GM18870 (cell line): Measurements from ENCODE around the gene DDC.
A peak's percentile ranks its signal among the peaks of the same experiment; 100 is the strongest.

Source experiments
- ATAC-seq: cut with Tn5 transposase; IDR thresholded peaks from one replicate; pipeline ENCODE4 v1.9.1; 2021; ENCODE audit warnings: moderate library complexity; ENCODE audit not compliant: unreplicated experiment

The DDC gene

GRCh38 chr7:50418526-50419290, 146.5 kb downstream of the DDC start:
- ATAC-seq, result no peak

DNA sequence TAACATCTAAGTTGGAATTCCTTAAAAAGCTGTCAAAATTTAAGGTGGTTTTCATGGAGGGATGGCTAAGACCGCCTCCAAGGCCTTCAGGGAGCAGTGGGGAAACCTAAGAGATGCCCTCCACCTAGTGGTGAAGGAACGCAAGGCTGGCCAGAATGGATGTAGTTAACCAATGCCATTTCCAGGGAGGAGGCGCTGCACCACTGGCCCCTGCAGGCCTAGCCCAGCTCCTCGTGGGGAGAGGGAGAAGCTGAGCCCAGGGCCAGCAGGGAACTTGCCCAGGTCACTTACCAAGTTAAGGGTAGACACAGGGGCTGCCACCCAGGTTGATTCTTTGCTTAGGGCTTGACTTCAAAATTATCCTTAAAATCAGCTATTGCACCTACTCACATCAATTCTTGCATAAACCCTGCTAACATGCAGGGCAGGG, 147.1 kb downstream of the DDC start:
- ATAC-seq, result peak; percentile 87

DNA sequence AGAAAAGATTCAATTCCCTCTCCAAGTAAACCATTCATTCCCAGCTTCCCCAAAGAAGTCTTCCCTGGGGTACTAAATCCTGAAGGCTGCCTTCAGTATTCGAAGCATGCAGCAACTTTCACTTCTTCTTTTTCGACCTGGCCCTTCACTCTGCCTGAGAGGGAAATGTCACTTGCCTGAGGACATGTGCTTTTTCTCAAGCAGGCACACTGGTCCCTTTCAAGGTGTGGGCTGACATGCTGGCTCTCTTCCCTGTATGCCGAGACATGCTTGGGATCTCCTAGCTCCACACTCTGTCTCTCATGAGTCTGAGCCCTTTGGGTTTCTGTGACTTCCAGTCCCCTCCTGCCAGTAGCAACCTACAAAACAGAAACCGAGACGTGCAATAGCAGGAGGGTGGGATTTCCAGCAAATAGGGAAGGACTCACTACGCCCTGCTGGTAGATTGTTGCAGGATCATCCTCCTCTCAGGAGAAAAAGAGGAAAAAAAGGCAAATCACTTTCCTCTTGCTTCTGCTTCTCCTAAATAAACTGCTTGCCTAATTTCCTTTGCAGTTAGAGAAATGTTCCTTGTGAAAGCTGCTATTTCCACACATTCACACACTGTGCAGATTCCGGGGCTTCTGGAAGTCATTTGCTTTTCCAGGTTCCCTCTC, 148.6 kb downstream of the DDC start:
- ATAC-seq, result peak; percentile 86

DNA sequence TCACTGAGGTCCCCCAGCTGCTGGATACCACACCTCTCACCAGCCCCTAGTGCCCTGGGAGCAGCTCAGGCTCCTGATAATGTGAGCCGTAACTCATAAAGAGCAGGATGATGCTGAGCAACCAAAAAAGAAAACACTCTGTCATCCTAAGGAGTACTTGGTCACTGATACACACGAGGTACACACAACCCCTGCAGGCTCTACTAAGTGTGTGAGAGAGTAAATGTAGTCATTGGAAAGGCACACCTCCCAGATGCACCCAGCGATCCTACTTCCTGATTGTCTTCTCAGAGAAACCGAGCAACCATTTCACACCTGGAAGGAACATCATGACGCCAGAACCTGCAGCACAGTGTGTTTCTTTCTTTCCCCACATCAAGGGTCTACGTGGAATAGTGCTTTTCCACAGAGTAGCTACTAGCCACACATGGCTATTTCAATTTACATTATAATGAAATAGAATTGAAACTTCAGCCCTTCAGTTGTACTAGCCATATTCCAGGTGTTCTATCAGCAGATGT, 149.3 kb downstream of the DDC start:
- no peak for ATAC-seq

DNA sequence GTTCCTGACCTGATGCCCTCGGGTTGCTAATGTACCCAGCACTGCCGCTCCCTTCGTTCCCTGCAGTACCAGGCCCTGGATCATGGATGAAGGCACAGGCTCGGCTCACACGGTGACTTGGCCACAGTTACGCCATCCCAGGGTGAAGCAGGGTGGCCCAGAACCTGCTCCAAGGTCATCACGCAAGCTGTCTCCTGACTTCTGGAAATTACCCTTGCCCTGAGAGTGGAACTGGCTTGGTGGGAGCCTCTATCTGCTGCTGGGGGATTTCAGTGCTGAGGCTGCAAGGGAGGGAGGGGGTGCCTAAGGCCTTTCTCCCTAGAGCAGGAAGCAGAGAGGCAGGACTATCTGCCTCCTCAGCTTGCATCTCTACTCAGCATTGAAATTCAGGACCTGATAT, 151.6 kb downstream of the DDC start:
- no peak for ATAC-seq

DNA sequence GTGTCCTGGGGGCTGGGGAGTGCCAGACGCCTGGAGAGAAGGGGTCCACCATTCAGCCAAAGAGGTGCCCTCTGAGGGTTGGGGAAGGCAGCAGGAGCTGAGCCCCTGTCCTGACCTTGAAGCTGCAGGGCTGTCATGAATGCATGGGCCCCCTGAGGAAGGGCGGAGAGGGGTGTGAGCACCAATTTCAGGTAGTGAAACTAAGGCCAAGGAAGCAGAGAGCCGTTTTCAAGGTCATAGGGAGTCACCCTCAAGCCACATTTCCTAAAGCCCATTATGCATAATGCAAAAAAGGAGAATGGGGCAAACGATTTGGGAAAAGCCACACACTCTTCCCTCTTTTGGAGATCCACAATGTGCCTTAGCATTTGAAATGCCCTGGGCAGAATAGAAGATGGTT, 152.2 kb downstream of the DDC start:
- ATAC-seq, result no peak

- ATAC-seq, result no peak
Measured at GRCh38 chr7:50411332-50411731, 153.9 kb downstream of the DDC start.

DNA sequence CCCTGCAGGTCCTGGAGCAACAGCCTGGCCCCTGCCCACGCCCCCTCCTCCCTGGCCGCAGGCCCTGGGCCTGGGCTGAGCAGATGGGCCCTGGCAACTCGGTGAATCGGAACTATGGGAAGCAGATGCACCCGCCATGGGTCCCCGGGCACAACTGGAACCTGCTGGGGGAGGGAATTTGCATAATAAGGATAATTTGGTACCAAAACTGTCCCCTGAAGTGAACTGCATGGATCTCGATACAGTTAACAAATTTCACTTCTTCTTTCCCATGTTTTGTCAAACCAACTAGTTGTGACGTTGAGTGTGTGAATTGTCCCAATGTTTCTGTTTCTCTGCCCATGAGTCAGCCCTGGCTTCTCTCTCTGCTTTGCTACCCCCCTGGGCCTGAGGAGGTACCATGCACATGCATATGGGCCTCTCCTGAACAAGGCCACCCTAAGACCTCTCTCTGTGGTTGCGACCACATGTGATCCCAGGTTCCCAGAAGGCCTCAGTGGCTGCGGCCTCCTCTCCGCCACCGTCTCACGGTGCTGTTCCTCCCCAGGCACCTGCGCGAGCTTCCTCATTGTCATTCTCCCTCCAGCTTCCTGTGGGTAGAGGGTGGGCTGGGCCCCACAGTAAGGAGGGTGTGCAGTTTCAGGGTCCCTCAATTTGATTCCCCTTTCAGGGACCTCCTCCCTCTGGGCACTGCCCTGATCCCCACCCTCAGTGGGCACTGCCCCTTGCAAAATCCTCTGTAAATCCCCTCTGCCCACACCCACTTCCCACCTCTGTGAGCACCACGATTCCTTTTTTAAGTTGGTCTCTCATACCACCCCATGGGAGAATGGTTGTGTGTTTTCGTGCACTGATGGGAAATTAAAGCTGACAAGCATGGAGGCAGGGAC, 155.1 kb downstream of the DDC start:
- peak; percentile 62 for ATAC-seq
